Nephron (organoid): ENCODE data around the gene CRIP3.

ENCODE experiments used
- H3K27ac Mint-ChIP-seq, 3 experiments: 2 replicates each; pipeline ENCODE4 v1.8.0; 2020; ENCODE audit warnings: mixed read lengths in 3 of 3, mild to moderate bottlenecking in 2 of 3, moderate library complexity in 1 of 3
- H3K27me3 Mint-ChIP-seq: 2 replicates; pipeline ENCODE4 v1.8.0; 2021; ENCODE audit warnings: low read depth, mild to moderate bottlenecking, moderate library complexity, mixed read lengths
- H3K36me3 Mint-ChIP-seq: 2 replicates; pipeline ENCODE4 v1.8.0; 2020; ENCODE audit warnings: low read depth, mixed read lengths
- H3K4me1 Mint-ChIP-seq: 2 replicates; pipeline ENCODE4 v1.8.0; 2020; ENCODE audit warnings: mixed read lengths
- H3K4me3 Mint-ChIP-seq, 3 experiments: 2 replicates each; pipeline ENCODE4 v1.8.0; 2020; ENCODE audit warnings: mild to moderate bottlenecking in 3 of 3, mixed read lengths in 3 of 3, moderate library complexity in 2 of 3
- H3K9me3 Mint-ChIP-seq: 2 replicates; pipeline ENCODE4 v1.8.0; 2020; ENCODE audit warnings: mixed read lengths
- CTCF ChIP-seq, 3 experiments: fragments of 200-600 bp; sonication (generic); IDR thresholded peaks; one replicate each; pipeline ENCODE4 v1.5.0; 2021; ENCODE audit warnings: antibody characterized with exemption in 3 of 3; ENCODE audit not compliant: unreplicated experiment in 3 of 3

The CRIP3 gene

DNA sequence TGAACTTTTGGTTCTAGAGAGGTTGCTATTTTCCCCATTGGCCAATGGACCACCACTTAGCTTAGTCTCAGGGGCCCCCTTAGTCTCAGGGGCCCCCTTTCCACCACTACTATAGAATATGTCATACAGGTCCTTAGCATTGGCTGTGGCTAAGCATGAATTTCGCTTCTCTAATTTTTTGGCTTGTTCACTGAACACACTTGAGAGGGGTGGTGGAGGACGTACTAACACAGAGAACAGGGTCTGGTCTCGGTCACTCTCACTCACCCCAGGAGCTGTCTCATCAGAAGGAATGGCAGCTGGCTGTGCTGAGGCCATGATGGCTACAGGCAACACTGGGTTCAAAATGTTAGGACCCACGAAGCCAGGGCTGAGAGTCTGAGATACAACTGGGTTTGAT is 30.5 kb upstream of the CRIP3 start:
- no peak overlapping the region for H3K27ac Mint-ChIP-seq

DNA sequence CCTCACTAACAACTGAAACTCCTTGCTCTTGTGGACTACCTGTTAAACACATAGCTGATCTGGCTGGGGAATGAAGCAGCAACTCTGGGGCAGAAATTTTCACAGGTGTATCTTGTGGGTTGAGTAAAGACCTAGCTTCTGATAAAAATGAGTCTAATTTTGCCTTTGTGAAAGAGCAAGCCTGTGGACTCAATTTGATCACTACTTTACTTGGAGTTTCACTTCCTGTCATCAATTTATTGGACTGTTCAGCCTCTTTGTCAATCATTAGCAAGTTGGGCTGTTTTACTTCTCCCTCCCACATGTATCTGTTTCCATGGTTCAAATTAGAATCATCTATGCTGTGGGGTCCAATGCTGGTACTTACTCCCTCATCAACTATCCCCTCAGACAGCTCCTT is 29.6 kb upstream of the CRIP3 start:
- Mint-ChIP-seq H3K4me3 (no peak overlapping the region), H3K36me3 (peaks cover 73% of the 10 kb centered on the region), H3K9me3 (no peaks in the 10 kb centered on the region), H3K27ac (no peak overlapping the region), H3K27me3 (no peaks in the 10 kb centered on the region), H3K4me1 (peaks cover 15% of the 10 kb centered on the region)
- TF ChIP-seq CTCF (IDR thresholded peaks at IDR 0.05; ENCODE audit: unreplicated experiment in 3 of 3), result no peak

More for the DNA sequence above, 30.5 kb upstream of the CRIP3 start:
- Mint-ChIP-seq H3K9me3 (no peaks in the 10 kb centered on the region), H3K36me3 (peaks cover 77% of the 10 kb centered on the region), H3K27me3 (no peaks in the 10 kb centered on the region), H3K4me3 (no peak overlapping the region), H3K4me1 (peaks cover 13% of the 10 kb centered on the region)
- TF ChIP-seq CTCF (IDR thresholded peaks at IDR 0.05; ENCODE audit: unreplicated experiment in 3 of 3), result no peak

GRCh38 chr6:43336382-43336781 is 27.8 kb upstream of the CRIP3 start:
- Mint-ChIP-seq H3K27ac (no peak overlapping the region), H3K4me1 (peaks cover 15% of the 10 kb centered on the region), H3K27me3 (no peaks in the 10 kb centered on the region), H3K9me3 (no peaks in the 10 kb centered on the region), H3K4me3 (no peak overlapping the region), H3K36me3 (peaks cover 55% of the 10 kb centered on the region)
- TF ChIP-seq CTCF (IDR thresholded peaks at IDR 0.05; ENCODE audit: unreplicated experiment in 3 of 3), result no peak

GRCh38 chr6:43335469-43335868 is 26.8 kb upstream of the CRIP3 start:
- Mint-ChIP-seq H3K27me3 (no peaks in the 10 kb centered on the region), H3K36me3 (peaks cover 46% of the 10 kb centered on the region), H3K9me3 (no peaks in the 10 kb centered on the region), H3K4me1 (peaks cover 15% of the 10 kb centered on the region), H3K27ac (no peak overlapping the region), H3K4me3 (no peak overlapping the region)
- no peak for TF ChIP-seq CTCF (IDR thresholded peaks at IDR 0.05; ENCODE audit: unreplicated experiment in 3 of 3)

DNA sequence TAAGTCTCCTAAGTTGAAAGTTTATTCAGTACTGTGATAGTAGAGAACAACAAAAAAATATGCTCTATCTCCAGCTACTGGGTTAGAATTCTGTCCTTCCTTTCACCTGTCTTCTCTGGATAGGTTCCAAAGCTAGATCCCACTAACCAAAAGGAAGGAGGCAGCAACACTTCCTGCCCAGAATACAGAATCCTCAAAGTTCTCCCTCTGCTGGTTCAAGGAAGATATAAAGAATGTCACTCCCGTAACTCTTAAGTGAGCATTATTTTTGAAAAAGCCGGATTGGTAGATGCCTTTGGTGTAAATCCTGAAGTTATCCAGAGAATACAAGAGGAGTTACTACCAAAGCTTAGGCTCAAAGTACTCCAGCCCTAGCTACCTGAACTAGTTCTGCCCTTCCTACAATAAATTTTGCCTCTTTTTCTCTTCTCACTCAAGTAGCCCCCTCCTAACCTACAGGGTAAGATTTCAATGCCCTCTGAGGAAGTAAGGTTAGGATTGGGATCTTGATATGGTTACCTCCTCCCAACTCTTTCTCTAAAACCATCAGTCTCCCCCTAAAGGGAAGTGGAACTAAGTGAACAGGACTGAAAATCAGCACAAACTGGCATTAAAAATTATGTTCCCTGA is 26.0 kb upstream of the CRIP3 start:
- Mint-ChIP-seq H3K27me3 (no peaks in the 10 kb centered on the region), H3K27ac (peak overlapping the region in 2 of 3 experiments; percentile 22 to 64), H3K36me3 (peaks cover 37% of the 10 kb centered on the region), H3K4me1 (peaks cover 15% of the 10 kb centered on the region), H3K9me3 (no peaks in the 10 kb centered on the region), H3K4me3 (no peak overlapping the region)
- TF ChIP-seq CTCF (IDR thresholded peaks at IDR 0.05; ENCODE audit: unreplicated experiment in 3 of 3), result peak; percentile 51 to 66 (median 63)

DNA sequence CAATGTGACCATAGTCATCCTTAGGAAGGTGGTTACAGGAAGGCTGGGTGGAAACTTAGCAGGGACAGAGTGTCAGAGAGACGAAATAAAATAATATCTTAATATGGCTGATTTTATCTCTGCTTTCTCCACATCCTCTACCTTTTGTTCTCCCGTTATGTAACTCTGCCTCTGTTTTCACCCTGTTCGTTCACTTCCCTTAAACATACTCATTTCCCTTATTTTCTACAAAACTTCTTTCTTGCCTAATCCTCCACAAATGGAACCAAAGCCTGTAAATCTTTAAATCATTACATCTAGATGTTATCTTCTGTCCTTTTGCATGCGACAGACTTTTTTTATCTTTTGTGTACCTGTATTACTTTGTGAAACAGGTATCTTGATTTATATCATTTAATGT is 23.3 kb upstream of the CRIP3 start:
- no peak overlapping the region for H3K4me3 Mint-ChIP-seq
- H3K27me3 Mint-ChIP-seq, result no peaks in the 10 kb centered on the region
- no peak for TF ChIP-seq CTCF (IDR thresholded peaks at IDR 0.05; ENCODE audit: unreplicated experiment in 3 of 3)
- H3K9me3 Mint-ChIP-seq, result no peaks in the 10 kb centered on the region
- peaks cover 19% of the 10 kb centered on the region for H3K36me3 Mint-ChIP-seq
- H3K4me1 Mint-ChIP-seq, result peaks cover 15% of the 10 kb centered on the region
- H3K27ac Mint-ChIP-seq, result no peak overlapping the region
